Limb (tissue), 2 donors: Measurements from ENCODE around the gene FGF5.

Source experiments
- DNase-seq, 2 donors: peaks; one replicate each; pipeline ENCODE4 v3.0.0-alpha.2; 2016; ENCODE audit errors: extremely low spot score in 2 of 2

The FGF5 gene

DNA sequence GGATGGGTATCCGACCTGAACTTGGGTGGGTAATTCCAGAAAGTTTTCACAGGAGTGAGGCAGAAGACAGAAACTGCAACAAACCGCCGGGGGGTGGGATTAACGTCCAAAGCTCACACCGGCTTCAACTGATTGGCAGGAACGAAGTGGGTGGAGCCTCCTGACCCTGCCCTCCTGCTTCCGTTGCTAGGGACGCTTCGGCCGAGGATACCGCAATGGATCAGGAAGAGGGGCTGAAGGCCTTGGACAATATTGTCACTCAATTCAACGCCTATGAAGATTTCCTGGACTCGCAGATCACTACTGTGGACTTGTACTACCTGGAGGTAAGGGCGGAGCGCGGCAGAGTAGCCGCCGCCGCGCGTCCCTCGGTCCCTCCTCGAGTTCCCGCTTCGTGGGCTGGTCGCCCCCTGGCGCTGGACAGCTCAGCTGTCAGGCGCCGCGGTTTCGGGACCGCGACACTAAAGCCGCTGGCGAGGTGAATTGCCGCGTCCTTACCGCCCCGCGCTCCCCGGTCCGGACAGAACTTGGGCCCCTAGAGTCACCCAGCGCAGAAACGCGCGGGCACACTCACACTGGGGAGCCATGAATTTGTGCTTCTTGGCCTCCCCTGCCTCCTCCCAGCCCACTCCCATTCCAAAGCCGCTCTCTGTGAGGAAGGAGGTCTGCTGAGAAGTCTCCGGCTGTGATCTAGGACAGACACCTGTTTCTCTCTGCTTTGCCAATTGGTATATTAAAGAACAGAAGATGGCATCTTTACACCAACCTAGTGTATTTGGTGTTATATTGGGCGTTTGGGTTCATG is 69.3 kb downstream of the FGF5 start, which contains the start of gene CFAP299:
TSS of gene CFAP299 (plus strand) at position 177 of the 805 bp plus-strand sequence.
- DNase-seq: peak; percentile 89 to 94

DNA sequence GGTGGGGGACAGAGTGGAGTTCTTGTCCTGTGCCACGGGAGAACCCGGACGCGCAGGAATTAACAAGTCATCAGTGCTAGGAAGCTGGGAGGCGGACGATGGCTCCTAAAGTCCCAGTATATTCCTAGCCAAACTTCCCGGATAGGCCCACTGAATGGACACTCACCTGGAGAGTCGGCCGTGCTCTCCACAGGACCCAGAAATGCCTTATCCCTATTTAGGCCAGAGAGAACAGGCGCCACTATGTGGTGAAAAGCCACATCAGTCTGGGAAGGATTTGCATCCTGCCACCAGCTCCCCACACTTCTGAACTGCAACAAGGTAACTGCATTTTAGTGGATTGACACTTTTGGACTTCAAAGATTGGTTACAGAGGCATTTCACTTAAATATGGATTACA is 70.1 kb downstream of the FGF5 start:
- DNase-seq: no peak

DNA sequence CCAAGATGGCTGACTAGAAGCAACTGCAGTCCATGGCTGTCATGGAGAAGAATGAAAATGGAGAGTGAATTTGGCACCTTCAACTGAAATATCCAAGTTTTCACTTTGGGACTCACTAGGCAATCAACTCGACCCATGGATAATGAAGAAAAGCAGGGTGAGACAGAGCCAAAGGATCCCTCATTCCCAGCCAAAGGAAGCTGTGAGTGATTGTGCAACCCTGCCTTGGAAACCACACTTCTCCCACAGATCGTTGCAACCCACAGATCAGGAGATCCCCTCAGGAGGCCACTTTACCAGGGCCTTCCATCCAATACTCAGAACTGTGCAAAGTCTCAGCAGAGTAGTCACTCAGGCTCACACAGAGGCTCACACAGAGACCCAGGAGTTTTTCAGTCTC is 73.6 kb downstream of the FGF5 start:
- DNase-seq: no peak
